ENCODE measurements around the gene CEP44.
"Not testable (repeated sequence)": the region's sequence is repeated elsewhere in the genome, so short reads cannot be mapped to it uniquely, and the experiment has no call there.

The CEP44 gene

GRCh38 chr4:174279433-174280155 lies 4.1 kb upstream of the CEP44 start:
- DNase-seq: no peak

- no peak for DNase-seq
Observed at GRCh38 chr4:174281182-174281737, 2.5 kb upstream of the CEP44 start.

- DNase-seq: no peak
Observed at GRCh38 chr4:174281901-174282300, 1.8 kb upstream of the CEP44 start.

- DNase-seq: peak; percentile 82
Observed at GRCh38 chr4:174282836-174283506, 740 bp upstream of the CEP44 start.

- DNase-seq: no peak
Observed at GRCh38 chr4:174284487-174284886, 776 bp downstream of the CEP44 start.

- no peak for DNase-seq
Observed at GRCh38 chr4:174286870-174287269, 3.2 kb downstream of the CEP44 start.

GRCh38 chr4:174292473-174292872 lies 8.8 kb downstream of the CEP44 start:
- no peak for DNase-seq

GRCh38 chr4:174294641-174295040 lies 10.9 kb downstream of the CEP44 start:
- DNase-seq: not testable (repeated sequence)

GRCh38 chr4:174295142-174295541 lies 11.4 kb downstream of the CEP44 start:
- DNase-seq: not testable (repeated sequence)

- DNase-seq: no peak
Observed at GRCh38 chr4:174303687-174304086, 20.0 kb downstream of the CEP44 start.

GRCh38 chr4:174304664-174305063 lies 21.0 kb downstream of the CEP44 start:
- no peak for DNase-seq

GRCh38 chr4:174305961-174306360 lies 22.2 kb downstream of the CEP44 start:
- no peak for DNase-seq

- DNase-seq: no peak
Observed at GRCh38 chr4:174307694-174308093, 24.0 kb downstream of the CEP44 start.

- DNase-seq: no peak
Observed at GRCh38 chr4:174312993-174313392, 29.3 kb downstream of the CEP44 start.

- no peak for DNase-seq
Observed at GRCh38 chr4:174314274-174314673, 30.6 kb downstream of the CEP44 start.

GRCh38 chr4:174314770-174315169 lies 31.1 kb downstream of the CEP44 start:
- no peak for DNase-seq

- DNase-seq: no peak
Observed at GRCh38 chr4:174316546-174316945, 32.8 kb downstream of the CEP44 start.

- no peak for DNase-seq
Observed at GRCh38 chr4:174316954-174317353, 33.2 kb downstream of the CEP44 start.

- peak; percentile 11 for DNase-seq
Observed at GRCh38 chr4:174317531-174317930, 33.8 kb downstream of the CEP44 start.

- peak; percentile 13 for DNase-seq
Observed at GRCh38 chr4:174318829-174319764, 35.4 kb downstream of the CEP44 start.

- DNase-seq: no peak
Observed at GRCh38 chr4:174320494-174321199, 36.9 kb downstream of the CEP44 start.

GRCh38 chr4:174324236-174324635 lies 40.5 kb downstream of the CEP44 start:
- DNase-seq: no peak

Data from NCI-H2171 treated with DMSO at 0.1 percent for 48 hours (cell line).